ENCODE measurements around the gene PRKAR2A.
"Not testable (repeated sequence)": the region's sequence is repeated elsewhere in the genome, so short reads cannot be mapped to it uniquely, and the experiment has no call there.

The PRKAR2A gene

DNA sequence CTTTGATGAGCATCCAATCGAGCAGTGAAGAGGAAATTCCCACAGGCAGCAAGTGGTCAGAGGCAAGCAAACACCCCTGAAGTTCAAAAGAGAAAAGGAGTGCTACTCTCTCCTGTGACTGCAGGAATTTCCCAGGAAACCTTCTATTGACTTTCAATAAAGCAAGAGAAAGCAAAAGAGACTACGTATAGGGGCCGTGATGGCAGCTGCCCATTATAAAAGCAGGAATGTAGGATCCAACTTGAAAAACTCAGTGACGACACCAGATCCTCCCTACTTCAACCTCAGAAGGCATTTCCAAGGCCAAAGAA lies 77.5 kb downstream of the PRKAR2A start:
- no peak for DNase-seq

DNA sequence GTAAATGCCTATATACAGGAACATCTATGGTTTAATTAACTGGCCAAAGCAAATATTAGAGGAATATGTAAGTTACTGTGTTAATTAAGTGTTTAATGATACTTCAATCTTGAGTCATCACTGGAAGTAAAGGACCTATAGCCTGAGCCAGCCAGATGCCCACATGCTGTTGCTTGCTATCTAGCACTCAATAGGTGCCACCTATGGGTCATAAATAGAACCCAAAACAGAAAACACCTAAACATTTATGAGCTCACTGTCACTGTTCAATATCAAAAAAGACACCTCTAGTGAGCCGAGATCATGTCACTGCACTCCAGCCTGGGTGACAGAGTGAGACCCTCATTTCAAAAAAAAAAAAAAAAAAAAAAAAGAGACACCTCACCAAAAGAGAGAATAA lies 82.3 kb downstream of the PRKAR2A start:
- no peak for DNase-seq

DNA sequence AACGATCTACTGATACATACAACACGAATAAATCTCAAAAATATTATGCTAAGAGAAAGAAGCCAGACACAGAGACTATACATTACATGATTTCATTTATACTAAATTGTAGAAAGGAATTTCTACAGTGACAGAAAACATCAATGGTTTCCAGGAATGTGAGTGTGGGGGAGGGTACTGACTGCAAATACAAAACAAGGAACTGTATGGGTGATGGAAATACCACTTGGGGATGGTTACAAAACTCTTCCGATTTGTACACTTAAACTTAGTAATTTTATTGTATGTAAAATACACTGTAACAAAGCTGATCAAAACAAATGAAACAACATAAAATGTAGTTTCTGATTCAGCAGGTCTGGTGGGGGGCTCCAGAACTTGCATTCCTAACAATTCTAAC lies 84.9 kb downstream of the PRKAR2A start:
- DNase-seq = no peak

DNA sequence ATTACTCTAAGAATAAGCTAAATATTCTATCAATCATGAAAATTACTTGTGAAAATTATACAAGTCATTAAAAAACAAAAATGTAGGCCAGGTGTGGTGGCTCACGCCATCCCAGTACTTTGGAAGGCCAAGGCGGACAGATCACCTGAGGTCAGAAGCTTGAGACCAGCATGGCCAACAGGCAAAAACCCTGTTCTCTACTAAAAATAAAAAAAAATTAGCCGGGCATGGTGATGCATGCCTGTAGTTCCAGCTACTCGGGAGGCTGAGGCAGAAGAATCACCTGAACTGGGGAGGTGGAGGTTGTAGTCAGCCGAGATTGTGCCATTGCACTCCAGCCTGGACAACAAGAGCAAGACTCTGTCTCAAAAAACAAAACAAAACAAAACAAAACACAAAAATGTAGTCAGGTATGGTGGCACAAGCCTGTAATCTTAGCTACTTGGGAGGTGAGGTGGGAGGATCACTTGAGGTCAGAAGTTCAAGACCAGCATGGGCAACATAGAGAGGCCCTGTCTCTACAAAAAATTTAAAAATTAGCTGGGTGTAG lies 87.6 kb downstream of the PRKAR2A start:
- not testable (repeated sequence) for DNase-seq

DNA sequence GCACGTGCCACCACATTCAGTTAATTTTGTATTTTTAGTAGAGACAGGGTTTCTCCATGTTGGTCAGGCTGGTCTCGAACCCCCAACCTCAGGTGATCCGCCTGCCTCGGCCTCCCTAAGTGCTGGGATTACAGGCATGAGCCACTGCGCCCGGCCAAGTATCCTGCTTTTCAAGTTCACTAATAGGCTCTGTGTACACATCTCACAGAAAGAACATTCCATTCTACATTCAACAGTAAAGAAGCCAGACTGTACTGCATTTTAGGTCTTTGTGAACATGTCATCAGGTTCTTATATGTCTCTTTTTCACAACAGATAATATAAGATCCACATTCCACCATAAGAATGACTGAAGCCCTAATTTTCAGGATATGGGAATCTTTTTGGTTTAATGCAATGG lies 88.1 kb downstream of the PRKAR2A start:
- not testable (repeated sequence) for DNase-seq

DNA sequence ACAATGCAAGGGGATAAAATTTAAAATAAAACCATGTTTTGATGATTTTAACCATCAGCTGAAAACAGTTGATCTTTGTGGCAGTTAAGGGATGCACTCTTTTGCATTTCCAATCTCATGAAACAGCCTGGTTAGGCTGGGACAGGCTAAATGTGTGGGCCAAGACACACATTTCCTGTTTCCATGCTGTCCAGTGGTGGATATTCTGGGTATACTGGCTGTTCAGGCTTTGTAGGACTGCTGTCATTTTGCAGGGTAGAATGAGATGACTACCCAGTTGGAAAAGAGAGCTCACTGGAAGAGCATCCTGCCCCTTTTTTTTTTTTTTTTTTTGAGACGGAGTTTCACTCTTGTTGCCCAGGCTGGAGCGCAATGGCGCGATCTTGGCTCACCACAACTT lies 88.6 kb downstream of the PRKAR2A start:
- DNase-seq = no peak

DNA sequence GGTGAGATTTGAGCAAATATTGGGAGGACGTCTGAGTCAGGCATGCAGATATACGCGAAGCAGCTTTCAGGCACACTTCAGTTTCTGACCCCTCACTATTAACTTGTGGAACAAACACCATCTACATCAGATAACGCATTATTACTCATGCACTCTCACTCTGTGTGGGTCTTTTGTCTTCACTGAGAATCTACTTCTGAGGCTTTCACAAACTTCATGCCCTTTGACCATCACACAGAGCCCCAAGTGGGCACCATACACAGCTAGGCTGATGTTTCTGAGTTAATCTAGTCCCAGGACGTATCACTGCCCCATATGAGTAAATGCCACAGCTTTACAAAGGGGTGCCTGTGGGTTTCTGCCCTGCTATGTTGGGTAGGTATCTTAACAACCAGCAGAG lies 91.0 kb downstream of the PRKAR2A start:
- DNase-seq = no peak

DNA sequence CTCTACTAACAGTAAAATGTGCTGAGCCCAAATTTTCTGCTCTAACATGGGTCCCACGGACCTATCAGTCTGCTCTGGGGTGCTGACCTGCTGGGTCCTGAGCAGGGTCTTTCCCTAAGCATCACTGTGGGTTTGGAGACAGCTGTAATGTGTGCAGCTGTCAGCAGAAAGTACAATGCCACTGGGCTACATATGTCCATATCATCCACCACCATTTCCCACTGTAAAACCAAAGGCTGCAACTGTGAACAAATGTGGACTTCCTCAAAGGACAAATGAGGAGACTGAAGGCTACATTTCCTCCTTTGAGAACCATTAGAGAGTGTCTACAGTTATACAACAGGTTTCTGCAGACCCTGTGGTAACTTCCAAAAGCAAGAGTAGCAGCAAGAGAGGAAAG lies 96.8 kb downstream of the PRKAR2A start:
- DNase-seq = no peak

DNA sequence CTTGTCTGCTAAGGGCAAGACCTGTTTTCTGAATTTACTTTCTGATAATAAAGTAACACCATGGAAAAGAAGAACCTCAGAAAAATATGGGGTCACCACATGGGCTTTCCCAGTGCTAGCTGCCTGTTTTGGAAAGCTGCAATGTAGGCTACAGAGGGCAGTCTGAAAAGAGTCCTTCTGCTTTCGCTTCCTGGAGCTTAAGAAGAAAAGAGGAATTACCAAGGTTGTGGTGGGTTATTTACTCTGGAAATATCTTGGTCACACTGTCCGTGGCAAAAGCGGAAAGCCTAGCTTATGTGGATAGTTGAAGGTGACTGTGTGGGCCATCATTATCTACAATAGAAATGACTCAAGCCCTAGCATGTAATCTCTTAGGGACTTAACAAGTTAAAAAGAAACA lies 98.9 kb downstream of the PRKAR2A start:
- DNase-seq = no peak

DNA sequence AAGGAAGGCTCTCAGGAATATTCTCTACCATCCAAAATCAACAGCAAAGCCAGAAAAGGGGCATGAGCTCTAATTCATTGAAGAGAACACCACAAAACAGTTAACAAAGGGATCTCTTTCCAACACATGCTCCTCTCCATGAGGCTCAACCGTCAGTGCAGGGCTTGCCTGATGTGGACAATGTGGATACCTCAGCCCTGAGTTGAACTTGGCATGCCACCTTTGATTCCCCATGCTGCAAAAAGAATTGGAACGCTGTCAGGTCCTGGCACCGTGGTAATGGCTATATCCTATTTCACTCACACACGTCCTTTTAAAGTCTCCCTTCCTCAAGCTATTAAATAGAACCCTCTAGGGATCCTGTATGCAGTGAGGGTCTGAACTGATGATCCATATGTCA lies 100.0 kb downstream of the PRKAR2A start:
- no peak for DNase-seq

DNA sequence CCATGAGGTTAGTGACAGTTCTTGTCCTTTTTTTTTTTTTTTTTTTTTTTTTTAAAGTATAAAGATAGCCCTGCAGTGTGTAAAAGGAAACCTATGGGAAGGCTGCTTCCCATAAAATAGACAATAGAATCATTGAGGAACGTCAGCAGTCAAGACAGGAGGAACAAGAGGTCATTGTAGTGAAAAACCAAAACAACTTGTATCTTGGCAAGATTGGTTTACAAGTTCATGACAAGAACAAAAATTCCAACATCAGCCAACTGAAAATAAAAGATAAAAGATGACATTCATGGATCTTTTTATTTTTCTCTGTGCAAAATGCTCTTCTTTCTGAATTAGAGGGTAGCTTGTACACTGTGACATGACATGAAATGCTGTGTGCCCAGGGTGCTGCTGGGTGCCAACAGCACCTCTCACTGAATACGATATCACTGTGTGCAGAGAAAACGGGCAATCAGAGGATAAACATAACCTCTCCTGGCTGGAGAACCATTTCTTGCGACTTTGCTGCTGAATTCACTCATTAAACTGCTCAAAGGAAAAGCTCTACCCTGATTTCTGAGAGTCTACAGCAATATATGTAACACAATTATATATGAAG lies 100.6 kb downstream of the PRKAR2A start:
- no peak for DNase-seq

DNA sequence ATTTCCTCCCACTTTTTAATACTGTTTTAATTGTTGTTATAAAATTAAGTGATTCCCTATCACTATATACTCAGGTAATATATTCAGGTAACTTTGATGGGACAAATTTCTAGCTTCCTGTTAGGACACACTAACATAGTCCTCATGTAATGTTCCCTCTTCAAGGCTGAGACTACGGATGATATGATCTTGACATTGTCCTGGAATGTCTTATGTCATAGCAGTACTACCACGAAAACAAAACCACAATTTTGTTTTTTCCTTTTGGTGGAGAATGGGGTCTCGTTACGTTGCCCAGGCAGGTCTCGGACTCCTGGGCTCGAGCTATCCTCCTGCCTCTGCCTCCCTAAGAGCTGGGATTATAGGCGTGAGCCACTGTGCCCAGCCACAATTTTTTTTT lies 103.9 kb downstream of the PRKAR2A start:
- DNase-seq = no peak

DNA sequence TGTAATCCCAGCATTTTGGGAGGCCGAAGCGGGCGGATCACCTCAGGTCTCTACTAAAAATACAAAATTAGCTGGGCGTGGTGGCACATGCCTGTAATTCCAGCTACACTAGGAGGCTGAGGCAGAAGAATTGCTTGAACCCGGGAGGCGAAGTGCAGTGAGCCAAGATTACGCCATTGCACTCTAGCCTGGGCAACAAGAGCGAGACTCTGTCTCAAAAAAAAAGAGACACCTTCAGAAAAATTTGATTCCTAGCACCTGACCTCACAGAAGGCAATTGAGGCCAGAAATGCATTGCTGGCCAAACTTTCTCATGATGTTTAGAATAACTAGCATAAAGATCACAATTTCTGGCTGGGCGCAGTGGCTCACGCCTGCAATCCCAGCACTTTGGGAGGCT lies 106.4 kb downstream of the PRKAR2A start:
- DNase-seq = not testable (repeated sequence)

DNA sequence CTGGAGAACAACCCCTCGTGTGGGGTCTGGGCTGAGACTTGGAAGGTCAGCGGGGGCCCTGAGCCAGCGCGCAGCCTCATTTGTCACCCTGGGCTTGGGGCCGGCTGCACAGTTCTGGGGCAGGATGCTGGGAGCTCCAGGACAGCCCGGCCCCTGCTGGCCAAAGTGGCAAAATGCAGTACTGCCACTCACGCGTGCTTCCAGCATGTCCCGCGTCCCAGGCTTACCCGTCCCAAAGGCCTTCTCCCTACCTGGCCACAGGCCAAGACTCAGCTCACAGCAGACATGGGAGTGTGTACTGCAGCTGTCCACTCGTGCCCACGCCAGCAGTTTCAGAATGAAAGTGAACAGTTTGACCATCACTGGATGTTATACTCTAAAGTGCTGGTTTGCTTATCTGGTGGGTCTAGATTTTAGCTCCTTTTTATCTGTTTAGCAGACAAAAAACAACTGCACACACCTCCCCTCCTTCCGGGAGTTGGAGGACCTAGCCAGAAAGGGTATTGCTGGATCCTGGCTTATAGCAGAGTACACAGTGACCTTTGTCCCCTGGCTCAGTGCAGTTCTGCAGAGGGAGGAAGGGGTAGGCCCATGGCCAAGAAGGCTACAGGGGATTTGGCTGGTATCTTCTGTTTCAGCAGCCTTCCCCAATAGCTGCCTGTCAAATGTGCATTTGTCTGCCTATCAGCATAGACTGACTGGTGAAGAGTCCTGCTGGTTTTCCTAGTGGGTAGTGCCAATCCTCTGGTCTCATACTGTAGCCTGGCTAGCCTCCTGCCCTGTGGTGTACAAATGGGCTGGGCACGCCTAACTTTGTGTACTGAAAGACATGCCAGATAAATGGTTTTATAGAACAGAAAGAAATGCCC lies 107.5 kb downstream of the PRKAR2A start:
- DNase-seq = peak; percentile 68

DNA sequence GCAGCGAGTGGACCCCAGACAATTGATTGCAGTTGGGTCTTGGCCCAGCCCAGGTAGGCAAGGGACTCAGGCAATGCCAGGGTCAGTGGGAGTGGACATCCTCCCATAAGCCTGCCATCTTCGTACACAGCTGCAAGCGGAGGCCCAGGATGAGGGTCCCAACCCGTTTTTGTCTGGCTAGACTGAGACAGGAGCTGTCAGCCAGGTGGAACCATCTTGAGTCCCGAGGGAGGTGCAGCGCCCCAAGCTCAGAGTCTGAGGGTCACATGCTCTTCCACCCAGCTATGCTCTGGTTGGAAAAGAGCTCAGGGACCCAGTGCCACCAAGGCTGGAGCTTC lies 108.1 kb downstream of the PRKAR2A start:
- no peak for DNase-seq

DNA sequence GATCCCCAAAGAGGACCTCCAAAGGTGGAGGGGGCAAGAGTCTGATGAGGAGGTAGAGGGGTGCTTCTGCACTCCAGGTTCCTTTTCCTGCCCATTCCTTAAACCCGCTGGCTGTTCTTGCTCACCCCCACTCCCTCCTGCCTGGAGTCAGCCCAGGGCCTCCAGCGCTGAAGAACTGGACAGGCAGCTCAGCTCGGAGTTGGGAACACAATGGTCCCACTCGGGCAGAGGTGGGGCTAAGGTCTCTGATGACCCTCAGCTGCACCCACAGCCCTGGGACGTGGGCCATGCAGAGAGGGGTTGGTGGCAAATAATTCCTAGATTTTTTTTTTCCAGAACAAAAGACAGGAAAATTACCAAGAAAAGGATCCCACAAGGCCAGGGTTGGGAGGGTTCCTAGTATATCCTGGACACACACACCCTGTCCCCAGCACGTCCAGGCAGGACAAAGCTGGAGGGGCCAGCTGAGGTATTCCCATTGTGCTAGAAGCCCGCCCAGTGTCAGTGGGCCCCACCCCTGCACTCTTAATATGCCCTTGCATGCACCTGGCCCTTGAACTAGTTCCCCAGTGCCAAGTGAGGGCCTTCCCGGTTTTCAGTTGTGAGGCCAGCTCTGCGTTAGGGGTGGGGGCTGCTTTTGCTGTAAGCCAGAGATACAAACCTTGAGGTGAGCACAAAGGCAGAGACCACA lies 108.6 kb downstream of the PRKAR2A start:
- DNase-seq = no peak

DNA sequence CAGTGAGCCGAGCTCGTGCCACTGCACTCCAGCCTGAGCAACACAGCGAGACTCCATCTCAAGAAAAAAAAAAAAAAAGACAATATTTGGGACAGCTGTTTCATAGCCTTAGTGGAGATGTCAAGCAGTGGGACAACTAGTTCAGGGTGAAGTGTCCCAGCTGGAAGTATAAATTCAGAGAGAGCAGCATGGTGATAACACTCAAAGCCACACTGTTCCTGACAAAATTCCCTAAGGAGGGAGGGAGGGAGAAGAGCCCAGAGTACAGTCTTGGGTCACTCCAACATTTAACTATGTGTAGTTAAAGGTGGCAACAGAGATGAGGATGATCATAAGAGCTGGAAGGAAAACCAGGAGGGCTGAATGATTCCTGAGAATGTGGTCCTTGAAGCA lies 109.5 kb downstream of the PRKAR2A start:
- DNase-seq = no peak

DNA sequence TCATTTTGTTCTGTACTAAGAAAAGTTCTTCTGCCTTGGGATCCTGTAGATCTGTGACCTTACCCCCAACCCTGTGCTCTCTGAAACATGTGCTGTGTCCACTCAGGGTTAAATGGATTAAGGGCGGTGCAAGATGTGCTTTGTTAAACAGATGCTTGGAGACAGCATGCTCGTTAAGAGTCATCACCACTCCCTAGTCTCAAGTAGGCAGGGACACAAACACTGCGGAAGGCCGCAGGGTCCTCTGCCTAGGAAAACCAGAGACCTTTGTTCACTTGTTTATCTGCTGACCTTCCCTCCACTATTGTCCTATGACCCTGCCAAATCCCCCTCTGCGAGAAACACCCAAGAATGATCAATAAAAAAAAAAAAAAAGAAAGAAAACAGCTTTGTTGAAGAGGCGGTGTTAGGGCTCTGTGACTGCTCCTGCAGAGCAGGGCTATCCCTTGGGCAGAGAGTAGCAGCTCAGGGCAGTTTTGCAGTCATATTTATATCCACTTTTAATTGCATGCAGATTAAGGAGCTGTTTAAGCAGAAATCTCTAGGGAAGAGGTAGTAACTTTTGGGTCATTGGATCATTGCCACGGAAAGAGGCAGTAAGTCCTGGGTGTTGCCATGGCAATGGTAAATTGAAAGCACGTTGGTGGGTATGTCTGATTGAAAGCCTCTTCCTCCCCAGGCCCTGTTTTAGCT lies 112.5 kb downstream of the PRKAR2A start:
- DNase-seq = not testable (repeated sequence)

DNA sequence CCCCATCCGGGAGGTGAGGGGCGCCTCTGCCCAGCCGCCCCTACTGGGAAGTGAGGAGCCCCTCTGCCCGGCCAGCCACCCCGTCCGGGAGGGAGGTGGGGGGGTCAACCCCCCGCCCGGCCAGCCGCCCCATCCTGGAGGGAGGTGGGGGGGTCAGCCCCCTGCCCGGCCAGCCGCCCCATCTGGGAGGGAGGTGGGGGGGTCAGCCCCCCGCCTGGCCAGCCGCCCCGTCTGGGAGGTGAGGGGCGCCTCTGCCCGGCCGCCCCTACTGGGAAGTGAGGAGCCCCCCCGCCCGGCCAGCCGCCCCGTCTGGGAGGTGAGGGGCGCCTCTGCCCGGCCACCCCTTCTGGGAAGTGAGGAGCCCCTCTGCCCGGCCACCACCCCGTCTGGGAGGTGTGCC lies 113.1 kb downstream of the PRKAR2A start:
- DNase-seq = not testable (repeated sequence)

DNA sequence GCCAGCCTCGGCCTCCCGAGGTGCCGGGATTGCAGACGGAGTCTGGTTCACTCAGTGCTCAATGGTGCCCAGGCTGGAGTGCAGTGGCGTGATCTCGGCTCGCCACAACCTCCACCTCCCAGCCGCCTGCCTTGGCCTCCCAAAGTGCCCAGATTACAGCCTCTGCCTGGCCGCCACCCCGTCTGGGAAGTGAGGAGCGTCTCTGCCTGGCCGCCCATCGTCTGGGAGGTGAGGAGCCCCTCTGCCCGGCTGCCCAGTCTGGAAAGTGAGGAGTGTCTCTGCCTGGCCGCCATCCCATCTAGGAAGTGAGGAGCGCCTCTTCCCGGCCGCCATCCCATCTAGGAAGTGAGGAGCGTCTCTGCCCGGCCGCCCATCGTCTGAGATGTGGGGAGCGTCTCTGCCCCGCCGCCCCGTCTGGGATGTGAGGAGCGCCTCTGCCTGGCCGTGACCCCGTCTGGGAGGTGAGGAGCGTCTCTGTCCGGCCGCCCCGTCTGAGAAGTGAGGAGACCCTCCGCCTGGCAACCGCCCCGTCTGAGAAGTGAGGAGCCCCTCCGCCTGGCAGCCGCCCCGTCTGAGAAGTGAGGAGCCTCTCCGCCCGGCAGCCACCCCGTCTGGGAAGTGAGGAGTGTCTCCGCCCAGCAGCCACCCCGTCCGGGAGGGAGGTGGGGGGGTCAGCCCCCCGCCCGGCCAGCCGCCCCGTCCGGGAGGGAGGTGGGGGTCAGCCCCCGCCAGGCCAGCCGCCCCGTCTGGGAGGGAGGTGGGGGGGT lies 113.7 kb downstream of the PRKAR2A start:
- DNase-seq = not testable (repeated sequence)

DNA sequence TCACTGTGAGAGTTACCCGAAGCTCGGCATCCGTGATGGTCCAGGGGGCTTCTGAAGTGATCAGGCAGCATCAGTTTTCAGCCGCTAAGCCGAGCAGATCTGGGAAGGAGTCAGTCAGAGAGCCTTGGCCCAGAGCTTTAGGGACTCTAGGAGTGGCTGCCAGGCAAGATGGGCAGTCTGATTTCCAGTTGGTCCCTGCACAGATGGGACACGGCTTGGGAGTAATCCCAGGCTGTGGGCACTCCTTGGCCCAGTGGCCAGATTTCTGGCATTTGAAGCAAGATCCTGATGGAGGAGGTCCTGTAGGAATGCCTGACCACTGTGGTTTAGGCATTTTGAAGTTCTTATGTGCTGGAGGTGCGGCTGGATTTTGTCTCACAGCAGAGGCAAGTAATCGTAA lies 120.2 kb downstream of the PRKAR2A start:
- DNase-seq = no peak

DNA sequence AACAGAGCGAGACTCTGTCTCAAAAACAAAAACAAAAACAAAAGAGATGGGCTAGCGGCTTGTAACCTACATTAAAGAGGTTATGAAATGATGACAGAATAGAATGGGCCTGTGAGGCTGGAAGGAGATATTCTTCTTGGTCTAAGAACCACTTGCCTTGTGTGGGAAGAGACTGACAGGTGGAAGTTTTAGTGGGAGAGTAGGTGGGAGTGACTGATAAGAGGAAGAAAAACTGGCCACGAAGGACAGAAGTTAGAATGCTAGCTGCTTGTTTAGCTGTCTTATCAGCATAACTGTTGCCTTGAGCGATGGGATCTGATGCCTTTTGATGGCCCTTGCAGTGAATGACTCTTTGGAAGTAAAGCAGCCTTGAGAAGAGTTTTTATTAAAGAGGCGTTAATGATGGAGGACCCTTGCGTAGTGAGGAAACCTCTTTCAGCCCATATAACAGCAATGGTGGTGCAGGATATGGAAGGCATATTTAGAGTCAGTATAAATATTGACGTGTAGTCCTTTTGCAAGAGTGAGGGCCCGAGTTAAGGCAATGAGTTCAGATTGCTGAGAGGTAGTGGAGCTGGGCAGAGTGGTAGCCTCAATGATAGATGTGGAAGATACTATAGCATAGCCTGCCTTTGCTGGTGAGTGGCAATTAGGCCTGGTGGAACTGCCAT lies 122.4 kb downstream of the PRKAR2A start:
- DNase-seq = not testable (repeated sequence)

Measured in amniotic stem cell (primary cell).